Measurements from ENCODE around the gene SCLY. TPM values are rescaled to one million over a fixed set of nuclear protein-coding genes. Genes with fewer than 3 reads are reported as not detected.

The SCLY gene
- polyA plus RNA-seq, 3 donors: 23.0 to 33.3 (median 25.5) TPM

DNA sequence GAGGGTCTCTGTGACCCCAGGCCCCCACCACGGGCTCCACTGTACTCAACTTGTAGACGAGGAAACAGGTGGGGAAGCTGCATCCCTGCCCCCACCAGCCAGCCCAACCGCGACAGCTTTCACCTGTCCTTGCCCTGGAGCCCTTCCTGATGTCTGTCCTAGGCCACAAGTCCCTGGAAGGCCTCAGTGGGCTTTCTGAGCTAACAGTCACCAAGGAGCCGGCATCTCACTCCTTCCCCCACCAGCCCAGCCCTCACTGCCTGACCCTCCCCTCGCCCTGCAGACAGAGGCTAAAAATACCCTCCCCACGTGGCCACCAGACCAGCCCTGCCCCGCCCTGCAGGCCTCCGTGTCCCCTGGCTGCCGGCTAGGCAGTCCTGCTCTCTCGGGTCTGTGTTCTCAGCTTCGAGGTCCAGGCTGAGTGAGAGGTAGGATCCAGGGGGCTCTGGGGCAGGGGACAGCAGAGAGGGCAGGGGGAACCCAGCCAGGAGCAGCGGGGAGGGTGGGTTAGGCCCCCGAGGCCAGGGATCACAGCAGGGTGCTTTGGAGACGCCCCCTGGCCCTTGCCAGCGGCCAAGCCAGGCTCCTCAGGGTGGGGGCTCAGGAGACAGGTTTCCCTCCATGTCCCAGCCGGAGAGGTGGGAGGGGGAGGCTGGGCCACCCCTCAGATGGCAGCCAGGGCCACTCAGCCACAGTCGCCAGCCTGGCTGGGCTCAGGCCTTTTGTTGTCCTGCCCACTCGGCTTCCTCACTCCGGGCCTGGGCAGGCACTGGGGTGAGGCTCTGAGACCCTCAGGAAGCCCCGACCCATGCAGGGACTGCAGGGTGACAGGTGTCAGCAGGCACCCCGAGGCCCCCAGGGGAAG lies 77.8 kb downstream of the SCLY start, which contains the start of gene KLHL30:
TSS of gene KLHL30 (plus strand) at position 338 of the 865 bp plus-strand sequence. CDS start 2,087 bp downstream, outside the sequence.
- no peak for DNase-seq

DNA sequence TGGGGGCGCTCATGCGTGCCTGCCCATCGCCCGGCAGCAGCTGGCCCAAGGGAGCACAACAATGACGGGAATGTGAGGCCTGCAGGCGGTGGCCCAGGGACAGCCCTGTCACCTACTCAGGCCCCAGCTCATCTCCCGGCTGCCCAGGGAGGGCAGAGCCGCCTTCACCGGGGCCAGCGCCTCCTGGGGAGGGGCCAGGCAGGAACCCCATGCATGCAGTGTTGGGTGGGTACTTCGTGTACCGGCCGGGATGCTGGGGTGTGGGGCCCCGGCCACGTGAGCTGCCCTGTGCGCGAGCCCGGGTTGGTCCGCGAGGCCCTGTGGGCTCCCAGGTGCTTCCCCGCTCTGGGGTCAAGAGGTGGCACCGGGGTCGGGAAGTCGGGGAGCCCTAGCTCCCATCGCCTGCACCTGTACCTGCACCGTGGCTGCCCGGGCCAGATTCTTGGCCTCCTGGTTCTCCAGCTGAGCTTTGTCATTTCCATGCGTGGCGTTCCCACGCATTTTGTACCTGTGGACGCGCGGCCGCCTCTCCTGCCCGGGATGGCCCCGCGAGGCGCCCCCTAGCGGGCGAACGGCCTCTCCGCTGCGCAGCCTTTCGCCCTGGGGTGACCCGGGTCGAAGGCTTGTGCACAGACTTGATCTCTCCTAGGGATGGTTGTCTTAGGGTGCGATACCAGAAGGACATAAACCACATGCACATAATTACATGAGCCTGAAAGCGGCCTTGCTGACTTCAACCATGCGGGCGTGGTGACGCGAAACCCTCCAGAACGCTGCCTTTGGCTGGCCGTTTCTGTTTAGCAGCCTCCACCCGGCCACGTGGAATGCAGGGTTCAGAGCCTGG lies 78.6 kb downstream of the SCLY start:
- DNase-seq: no peak

DNA sequence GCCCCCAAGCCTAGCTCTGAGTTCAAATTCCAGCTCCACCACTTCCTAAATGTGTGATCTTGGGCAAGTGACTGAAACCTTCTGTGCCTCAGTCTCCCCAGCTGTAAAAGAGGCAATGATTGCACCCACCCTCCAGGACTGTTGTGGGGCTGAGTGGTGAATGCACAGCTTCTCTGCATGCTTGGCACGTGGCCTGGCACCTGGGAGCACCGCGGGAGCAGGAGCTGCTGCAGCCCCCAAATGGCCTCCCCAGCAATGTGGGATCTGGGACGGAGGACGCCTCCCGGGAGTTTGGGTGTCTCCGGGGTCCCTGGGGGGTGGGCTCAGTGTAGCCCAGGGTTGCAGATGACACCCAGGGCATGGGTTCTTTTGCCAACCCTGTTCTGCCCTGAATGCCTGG lies 79.2 kb downstream of the SCLY start:
- DNase-seq: no peak

DNA sequence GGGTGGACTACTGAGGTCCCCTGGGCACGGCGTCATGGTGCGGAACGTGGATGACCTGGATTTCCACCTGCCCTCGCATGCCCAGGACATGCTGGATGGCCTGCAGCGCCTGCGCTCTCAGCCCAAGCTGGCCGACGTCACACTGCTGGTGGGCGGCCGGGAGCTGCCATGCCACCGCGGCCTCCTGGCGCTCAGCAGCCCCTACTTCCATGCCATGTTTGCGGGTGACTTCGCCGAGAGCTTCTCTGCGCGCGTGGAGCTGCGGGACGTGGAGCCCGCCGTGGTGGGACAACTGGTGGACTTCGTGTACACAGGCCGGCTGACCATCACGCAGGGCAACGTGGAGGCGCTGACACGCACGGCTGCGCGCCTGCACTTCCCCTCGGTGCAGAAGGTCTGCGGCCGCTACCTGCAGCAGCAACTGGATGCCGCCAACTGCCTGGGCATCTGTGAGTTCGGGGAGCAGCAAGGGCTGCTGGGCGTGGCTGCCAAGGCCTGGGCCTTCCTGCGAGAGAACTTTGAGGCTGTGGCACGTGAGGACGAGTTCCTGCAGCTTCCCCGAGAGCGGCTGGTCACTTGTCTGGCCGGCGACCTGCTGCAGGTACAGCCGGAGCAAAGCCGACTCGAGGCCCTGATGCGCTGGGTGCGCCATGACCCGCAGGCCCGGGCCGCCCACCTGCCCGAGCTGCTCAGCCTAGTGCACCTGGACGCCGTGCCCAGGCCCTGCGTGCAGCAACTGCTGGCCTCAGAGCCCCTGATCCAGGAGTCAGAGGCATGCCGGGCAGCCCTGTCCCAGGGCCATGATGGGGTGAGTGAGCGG lies 80.1 kb downstream of the SCLY start:
- no peak for DNase-seq

DNA sequence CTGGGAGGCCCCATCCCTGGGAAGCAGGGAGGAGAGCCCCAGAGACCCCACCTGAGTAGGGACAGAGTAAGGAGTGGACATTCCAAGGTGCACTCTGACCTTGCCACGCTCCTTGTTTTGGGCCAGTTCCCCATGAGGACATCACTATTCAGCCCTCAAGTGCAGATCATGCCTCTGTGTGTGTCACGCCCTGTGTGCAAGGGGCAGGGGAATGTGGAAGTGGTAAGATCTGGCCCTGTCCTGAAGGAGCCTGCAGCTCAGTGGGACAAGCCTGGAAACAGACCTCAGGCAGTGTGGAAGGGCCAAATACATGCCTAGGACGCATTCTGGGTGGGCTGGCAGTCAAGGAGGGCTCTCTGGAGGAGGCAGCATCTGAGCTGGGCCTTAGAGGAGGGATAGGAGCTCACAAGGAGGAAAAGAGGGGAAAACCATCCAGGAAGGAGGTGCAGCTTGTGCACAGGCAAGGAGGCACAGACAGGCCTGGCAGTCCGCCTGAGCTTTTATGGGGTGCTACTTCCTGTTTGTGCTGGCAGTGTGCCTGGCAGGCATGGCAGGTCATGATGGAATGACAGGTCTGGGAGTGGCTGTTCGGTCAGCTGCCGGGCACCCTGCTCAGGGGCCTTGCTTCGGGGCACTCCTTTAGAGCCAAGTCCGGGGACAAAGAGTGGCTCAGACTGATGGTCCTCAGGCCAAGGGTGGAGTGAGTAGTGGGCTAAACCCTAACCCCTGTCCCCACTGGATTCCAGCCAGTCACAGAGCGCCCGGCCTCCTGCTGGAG lies 80.9 kb downstream of the SCLY start:
- no peak for DNase-seq

DNA sequence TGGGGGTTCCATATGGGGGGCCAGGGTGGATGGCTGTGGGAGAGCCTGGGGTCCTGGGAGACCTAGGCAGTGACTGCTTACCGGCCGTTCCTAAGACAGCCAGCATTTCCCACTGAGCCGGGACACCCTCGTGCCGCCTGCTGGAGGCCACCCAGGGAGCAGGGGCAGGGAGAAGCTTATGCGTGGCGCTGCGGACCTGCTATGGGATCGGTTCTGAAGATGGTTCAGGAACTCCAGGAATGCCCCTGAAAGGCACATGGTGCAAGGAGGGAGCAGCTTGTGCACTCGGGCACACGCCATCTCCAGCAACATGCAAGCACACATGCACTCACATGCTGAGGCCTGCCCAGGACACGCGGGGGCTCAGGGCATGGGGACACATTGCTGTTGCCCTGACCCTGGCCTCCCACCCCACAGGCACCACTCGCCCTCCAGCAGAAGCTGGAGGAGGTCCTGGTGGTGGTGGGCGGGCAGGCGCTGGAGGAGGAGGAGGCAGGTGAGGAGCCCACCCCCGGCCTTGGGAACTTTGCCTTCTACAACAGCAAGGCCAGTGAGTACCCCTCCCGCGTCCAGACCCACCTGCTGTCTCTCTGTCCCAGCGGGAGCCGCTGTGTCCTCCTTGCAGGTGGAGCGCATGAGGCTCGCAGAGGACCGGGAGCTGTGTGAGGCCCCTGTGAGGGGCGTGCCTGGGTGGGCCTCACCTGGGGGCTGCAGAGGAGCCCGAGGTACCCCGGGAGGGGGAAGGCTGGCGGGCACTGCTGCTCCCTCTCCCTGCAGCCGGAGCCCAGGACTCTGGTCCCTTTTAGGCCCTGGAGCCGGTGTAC lies 81.8 kb downstream of the SCLY start:
- DNase-seq: no peak

DNA sequence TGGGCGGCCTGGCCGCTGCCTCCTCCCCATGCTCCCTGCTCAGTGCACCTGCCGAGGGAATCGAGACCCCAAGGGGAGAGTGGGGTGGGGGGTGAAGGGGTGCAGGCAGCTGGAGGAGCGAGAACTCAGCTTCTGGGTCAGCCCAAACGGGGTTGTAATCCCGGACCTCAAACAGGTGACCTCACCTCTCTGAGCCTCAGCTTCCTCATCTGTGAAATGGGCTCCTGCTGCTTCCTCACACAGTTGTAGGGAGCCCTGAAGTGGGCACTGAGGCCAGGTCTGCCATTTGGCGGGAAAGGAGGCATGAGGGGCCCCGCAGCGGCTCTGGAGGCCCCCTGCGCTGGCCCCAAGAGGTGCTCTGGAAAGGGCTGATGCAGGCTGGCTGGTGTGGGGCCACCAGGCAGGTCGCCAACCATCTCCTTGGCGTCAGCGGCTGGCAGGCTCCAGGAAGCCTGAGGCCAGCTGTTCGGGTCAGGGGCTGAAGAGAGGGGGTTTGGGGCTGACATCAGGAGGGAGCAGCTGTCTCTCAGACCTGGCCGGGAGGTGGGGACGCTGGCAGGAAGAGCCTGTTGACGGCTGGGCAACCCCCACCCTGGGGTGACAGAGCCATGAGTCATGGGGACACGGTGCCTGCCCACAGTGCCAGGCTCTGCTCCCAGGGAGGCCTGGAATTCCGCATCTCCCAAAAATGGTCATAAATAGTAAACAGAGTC lies 82.6 kb downstream of the SCLY start:
- DNase-seq: no peak

DNA sequence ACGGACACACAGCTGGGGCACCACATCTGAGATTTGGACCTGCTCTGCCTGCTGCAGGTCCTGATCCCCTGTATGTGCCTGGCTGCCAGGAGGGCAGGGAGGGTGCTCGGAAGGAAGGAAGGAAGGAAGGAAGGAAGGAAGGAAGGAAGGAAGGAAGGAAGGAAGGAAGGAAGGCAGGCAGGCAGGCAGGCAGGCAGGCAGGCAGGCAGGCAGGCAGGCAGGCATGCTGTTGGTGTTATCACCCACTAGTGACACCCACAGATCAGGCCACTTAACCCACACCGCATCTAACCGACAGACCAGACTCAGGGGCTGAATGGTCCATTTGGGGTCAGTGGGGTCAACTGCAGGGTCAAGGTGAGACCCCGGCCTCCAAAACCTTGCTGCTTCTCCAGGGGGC lies 83.5 kb downstream of the SCLY start:
- no peak for DNase-seq

DNA sequence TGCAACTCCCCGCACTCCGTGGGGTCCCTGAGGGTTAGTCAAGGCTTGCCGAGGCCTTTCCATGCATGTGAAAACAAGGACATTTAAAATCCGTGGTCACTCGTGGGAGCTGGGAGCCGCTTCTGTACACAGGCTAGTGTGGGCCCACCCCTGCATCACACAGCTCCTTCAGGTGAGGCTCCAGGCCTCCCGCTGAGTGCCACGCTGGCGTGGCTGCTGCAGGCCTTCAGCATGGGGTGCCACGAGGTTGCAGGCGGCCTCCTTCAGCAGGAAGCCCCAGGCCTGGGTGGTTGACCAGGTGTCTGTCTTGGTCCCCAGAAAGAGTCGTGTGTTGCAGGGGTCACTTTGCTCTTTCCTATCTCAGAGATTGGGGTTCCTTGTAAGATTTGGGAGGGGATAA lies 84.2 kb downstream of the SCLY start:
- DNase-seq: no peak

DNA sequence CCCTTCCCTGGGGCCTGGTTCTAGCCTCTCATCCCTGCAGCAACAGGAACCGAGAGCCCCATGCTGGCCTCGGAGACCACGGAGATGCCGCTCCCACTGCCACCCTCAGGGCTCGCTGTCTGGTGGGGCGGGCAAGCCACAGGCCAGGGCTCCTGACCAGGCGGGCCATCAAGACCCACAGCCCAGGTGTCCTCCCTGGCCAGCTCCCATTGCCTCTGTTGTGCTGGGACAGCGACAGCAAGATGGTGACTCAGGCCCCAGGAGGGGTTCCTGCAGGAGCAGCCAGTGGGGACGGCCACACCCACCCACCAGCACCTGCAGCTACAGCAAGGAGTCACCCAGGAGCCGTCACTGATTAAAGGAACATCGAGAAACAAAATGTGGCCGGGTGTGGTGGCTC lies 85.0 kb downstream of the SCLY start:
- no peak for DNase-seq

DNA sequence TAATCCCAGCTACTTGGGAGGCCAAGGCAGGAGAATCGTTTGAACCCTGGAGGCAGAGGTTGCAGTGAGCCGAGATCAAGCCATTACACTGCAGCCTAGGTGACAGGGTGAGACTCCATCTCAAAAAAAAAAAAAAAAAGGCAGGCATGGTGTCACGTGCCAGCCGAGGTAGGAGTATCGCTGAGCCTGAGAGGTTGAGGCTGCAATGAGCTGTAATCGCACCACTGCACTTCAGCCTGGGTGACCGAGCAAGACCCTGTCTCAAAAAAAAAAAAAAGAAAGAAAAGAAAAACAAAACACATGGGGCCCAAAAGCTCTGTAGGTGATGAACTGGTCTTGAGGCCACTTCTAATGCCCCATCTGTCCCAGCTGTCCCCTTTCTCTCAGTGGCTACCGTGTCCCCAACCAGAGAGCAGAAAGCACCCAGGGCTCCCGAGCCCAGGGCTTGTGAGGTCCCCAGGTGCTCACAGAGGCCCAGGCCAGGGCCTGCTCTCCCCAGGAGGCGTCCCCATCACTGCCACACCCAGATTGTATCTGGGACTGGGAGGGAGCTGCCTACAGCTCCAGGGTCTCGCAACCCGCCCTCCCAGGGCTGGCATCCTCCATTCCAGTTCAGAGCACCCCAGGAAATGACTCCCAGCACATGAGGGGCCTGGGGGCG lies 86.2 kb downstream of the SCLY start:
- DNase-seq: no peak

DNA sequence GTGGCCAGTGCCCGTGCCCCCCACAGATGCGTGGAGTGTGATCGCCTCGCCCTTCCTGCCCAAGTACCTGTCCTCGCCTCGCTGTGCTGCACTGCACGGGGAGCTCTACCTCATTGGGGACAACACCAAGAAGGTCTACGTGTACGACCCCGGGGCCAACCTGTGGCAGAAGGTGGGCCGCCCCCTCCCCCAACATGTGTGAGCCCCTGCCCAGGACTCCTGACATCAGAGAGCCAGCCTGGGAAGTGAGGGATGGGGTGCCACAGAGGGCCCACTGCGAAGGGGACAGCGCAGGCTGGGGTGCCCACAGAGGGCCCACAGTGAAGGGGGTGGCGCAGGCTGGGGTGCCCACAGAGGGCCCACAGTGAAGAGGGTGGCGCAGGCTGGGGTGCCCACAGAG lies 88.2 kb downstream of the SCLY start:
- no peak for DNase-seq

Other genes with a start within 250 kb of the SCLY start
- 1 to 10 TPM; 4.1 to 5.5 (median 5.0) TPM for gene RAMP1, start 201.4 kb upstream of the SCLY start, polyA plus RNA-seq (ENCODE audit: insufficient read length in 3 of 3)
- gene UBE2F, start 94.0 kb upstream of the SCLY start, polyA plus RNA-seq (ENCODE audit: insufficient read length in 3 of 3): 10 to 100 TPM; 40.5 to 43.6 (median 42.1) TPM
- gene ESPNL, start 39.3 kb downstream of the SCLY start, polyA plus RNA-seq (ENCODE audit: insufficient read length in 3 of 3): 1 to 10 TPM in 2 of 3 donors, under 1 TPM in 1; 0.44 to 5.1 (median 3.6) TPM
- gene KLHL30, start 77.7 kb downstream of the SCLY start, polyA plus RNA-seq (ENCODE audit: insufficient read length in 3 of 3): under 1 TPM; 0.24 to 0.60 (median 0.36) TPM
- 1 to 10 TPM; 6.0 to 8.1 (median 7.3) TPM for gene ERFE, start 98.0 kb downstream of the SCLY start, polyA plus RNA-seq (ENCODE audit: insufficient read length in 3 of 3)
- gene ILKAP, start 142.7 kb downstream of the SCLY start, polyA plus RNA-seq (ENCODE audit: insufficient read length in 3 of 3): 10 to 100 TPM; 41.4 to 60.4 (median 55.1) TPM
- gene HES6, start 179.0 kb downstream of the SCLY start, polyA plus RNA-seq (ENCODE audit: insufficient read length in 3 of 3): 10 to 100 TPM in 1 of 3 donors, 1 to 10 TPM in 2; 8.5 to 10.4 (median 9.2) TPM
- 1 to 10 TPM; 5.7 to 8.0 (median 7.6) TPM for gene PER2, start 227.6 kb downstream of the SCLY start, polyA plus RNA-seq (ENCODE audit: insufficient read length in 3 of 3)